Fibroblast of lung (primary cell): ENCODE data around the gene SP1.

Experiments used
- EZH2 ChIP-seq: IDR thresholded peaks from 2 replicates; pipeline ENCODE4 v1.5.1; 2012; ENCODE audit warnings: low read length, control low read depth, mild to moderate bottlenecking; ENCODE audit errors: missing control alignments
- TF ChIP-seq, protein P1 (sequence below), 2 donors: IDR thresholded peaks in 1 of 2; conservative IDR thresholded peaks in 1 of 2; 1 replicate in 1 of 2; 2 replicates in 1 of 2; pipeline ENCODE4 v1.5.1; 2011 to 2012; ENCODE audit warnings: low read length in 2 of 2, control low read depth in 1 of 2, inconsistent platforms in 1 of 2, low read depth in 1 of 2, mild to moderate bottlenecking in 1 of 2

DNA sequence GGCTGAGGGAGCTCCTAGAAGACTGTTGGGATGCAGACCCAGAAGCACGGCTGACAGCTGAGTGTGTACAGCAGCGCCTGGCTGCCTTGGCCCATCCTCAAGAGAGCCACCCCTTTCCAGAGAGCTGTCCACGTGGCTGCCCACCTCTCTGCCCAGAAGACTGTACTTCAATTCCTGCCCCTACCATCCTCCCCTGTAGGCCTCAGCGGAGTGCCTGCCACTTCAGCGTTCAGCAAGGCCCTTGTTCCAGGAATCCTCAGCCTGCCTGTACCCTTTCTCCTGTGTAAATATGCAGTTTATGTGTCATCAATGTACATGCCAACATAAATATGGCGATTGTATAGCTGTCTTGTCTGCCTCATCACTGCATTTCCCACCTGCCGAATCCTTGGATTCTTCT is 51.2 kb downstream of the SP1 start:
- TF ChIP-seq, protein P1, sequence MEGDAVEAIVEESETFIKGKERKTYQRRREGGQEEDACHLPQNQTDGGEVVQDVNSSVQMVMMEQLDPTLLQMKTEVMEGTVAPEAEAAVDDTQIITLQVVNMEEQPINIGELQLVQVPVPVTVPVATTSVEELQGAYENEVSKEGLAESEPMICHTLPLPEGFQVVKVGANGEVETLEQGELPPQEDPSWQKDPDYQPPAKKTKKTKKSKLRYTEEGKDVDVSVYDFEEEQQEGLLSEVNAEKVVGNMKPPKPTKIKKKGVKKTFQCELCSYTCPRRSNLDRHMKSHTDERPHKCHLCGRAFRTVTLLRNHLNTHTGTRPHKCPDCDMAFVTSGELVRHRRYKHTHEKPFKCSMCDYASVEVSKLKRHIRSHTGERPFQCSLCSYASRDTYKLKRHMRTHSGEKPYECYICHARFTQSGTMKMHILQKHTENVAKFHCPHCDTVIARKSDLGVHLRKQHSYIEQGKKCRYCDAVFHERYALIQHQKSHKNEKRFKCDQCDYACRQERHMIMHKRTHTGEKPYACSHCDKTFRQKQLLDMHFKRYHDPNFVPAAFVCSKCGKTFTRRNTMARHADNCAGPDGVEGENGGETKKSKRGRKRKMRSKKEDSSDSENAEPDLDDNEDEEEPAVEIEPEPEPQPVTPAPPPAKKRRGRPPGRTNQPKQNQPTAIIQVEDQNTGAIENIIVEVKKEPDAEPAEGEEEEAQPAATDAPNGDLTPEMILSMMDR (conservative IDR thresholded peaks at IDR 0.05 in 1 of 2, IDR thresholded peaks at IDR 0.05 in 1 of 2; ENCODE audit: low read depth in 1 of 2, low read length in 2 of 2), result no peak
- TF ChIP-seq EZH2, result no peak
